Liver (tissue), 3 donors: ENCODE data around the gene FAM53B.
A peak's percentile ranks its signal among the peaks of the same experiment; 100 is the strongest.

Source experiments
- CTCF ChIP-seq: fragments of 150-350 bp; IDR thresholded peaks from 2 replicates; pipeline ENCODE4 v1.5.1; 2017; ENCODE audit warnings: improper control_type of control experiment, low read depth, low read length; ENCODE audit not compliant: missing input control
- EGR1 ChIP-seq, 2 donors: IDR thresholded peaks; 2 replicates each; pipeline ENCODE4 v1.6.1; 2016 to 2018; ENCODE audit warnings: antibody characterized with exemption in 2 of 2, low read depth in 2 of 2
- RAD21 ChIP-seq, 2 donors: IDR thresholded peaks; 2 replicates each; pipeline ENCODE4 v1.6.1; 2016; ENCODE audit warnings: antibody characterized with exemption in 2 of 2, mild to moderate bottlenecking in 2 of 2
- SP1 ChIP-seq: IDR thresholded peaks from 2 replicates; pipeline ENCODE4 v1.6.1; 2018; ENCODE audit warnings: antibody characterized with exemption, mild to moderate bottlenecking
- TF ChIP-seq, protein P1 (sequence below): IDR thresholded peaks from 2 replicates; pipeline ENCODE4 v1.6.1; 2016; ENCODE audit warnings: antibody characterized with exemption
- donor health status: healthy.
- donor health status: healthy.

DNA sequence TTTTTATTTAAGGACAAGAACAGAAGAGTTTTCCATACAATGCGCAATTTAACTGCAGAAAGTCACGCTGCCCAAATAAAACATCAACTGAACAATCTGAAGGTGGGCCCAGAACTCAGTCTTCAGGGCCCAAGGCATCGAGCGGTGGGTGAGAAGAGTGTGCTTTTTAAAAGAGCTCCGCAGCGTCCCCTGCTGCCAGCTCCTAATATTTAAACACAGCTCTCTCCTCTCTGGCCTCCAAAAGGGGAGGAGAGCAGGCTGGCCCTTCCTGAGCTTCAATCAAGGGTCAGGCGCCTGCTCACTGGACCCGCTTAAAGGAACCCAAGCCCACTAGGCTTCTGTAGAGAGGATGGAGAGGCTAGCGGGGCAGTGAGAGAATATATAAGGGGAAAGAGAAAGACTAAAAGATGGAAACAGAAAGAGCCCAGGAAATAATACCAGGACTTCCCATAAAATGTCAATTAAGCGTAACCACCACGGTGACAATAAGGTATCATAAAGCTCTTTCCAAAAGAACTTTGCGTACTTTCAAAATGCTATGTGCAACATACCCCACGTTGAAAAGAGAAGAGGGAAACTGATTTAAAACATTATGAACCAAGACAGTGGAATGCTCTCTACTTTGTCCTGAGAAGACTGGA, 2.8 kb downstream of the FAM53B start:
- TF ChIP-seq SP1 (no peak), CTCF (peak; percentile 81), EGR1 (IDR thresholded peaks at IDR 0.05; ENCODE audit: low read depth in 2 of 2) (no peak), RAD21 (IDR thresholded peaks at IDR 0.05) (peak; percentile 81 to 85)
- TF ChIP-seq, protein P1, sequence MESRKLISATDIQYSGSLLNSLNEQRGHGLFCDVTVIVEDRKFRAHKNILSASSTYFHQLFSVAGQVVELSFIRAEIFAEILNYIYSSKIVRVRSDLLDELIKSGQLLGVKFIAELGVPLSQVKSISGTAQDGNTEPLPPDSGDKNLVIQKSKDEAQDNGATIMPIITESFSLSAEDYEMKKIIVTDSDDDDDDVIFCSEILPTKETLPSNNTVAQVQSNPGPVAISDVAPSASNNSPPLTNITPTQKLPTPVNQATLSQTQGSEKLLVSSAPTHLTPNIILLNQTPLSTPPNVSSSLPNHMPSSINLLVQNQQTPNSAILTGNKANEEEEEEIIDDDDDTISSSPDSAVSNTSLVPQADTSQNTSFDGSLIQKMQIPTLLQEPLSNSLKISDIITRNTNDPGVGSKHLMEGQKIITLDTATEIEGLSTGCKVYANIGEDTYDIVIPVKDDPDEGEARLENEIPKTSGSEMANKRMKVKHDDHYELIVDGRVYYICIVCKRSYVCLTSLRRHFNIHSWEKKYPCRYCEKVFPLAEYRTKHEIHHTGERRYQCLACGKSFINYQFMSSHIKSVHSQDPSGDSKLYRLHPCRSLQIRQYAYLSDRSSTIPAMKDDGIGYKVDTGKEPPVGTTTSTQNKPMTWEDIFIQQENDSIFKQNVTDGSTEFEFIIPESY: no peak
